Measurements from ENCODE around the gene GUCA2A. TPM values are rescaled to one million over a fixed set of nuclear protein-coding genes. Genes with fewer than 3 reads are reported as not detected.
A peak's percentile ranks its signal among the peaks of the same experiment; 100 is the strongest.

The GUCA2A gene
- total RNA-seq, 1 experiment from 2014 or later: not detected

DNA sequence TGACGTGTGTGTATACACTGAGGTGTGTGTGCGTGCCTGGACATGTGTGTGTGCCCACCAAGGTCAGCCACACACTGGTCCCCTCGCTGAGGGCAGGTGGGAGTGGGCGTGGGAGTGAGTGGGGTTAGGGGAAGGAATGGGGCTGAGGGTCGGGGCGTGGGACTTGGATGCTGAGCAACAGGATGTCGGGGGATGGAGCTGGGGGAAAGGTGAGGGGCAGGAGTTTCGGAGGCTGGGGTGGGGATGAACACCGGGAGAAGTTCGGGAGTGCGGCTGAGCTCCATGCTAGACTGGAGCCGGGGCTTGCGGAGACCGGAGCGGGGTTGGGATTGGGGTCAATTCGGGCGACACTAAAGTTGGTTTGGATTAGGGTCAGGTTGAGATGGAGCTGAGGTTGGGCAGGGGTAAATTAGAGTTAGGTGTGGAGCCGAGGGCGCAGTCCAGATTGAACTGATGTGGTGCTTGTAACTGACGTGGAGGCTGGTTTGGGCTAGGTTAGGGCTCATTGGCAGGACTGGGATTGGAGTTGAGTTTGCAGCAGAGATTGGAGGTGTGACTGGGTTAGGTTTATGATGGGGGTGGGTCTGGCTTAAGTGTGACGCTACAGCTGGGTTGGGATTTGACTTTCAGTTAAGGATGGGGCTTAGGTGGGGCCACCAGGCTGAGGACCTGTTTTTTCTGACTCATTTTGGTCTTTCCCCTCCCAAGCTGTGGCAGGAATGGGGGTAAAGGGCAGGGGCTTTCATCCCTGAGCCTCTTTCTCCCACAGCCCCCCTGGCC is 3.3 kb upstream of the GUCA2A start:
- ChIA-PET CTCF (no interaction called here), POLR2A (no interaction called here)
- no peaks in the 10 kb centered on the region for H3K9me3 ChIP-seq (ENCODE audit: control insufficient read depth, insufficient read depth, low read depth, low read length)
- TF ChIP-seq, protein P1, sequence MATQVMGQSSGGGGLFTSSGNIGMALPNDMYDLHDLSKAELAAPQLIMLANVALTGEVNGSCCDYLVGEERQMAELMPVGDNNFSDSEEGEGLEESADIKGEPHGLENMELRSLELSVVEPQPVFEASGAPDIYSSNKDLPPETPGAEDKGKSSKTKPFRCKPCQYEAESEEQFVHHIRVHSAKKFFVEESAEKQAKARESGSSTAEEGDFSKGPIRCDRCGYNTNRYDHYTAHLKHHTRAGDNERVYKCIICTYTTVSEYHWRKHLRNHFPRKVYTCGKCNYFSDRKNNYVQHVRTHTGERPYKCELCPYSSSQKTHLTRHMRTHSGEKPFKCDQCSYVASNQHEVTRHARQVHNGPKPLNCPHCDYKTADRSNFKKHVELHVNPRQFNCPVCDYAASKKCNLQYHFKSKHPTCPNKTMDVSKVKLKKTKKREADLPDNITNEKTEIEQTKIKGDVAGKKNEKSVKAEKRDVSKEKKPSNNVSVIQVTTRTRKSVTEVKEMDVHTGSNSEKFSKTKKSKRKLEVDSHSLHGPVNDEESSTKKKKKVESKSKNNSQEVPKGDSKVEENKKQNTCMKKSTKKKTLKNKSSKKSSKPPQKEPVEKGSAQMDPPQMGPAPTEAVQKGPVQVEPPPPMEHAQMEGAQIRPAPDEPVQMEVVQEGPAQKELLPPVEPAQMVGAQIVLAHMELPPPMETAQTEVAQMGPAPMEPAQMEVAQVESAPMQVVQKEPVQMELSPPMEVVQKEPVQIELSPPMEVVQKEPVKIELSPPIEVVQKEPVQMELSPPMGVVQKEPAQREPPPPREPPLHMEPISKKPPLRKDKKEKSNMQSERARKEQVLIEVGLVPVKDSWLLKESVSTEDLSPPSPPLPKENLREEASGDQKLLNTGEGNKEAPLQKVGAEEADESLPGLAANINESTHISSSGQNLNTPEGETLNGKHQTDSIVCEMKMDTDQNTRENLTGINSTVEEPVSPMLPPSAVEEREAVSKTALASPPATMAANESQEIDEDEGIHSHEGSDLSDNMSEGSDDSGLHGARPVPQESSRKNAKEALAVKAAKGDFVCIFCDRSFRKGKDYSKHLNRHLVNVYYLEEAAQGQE (IDR thresholded peaks at IDR 0.05; ENCODE audit: insufficient read depth in 1 of 2, low read depth in 2 of 2, low read length in 1 of 2): no peak
- TF ChIP-seq, protein P2, sequence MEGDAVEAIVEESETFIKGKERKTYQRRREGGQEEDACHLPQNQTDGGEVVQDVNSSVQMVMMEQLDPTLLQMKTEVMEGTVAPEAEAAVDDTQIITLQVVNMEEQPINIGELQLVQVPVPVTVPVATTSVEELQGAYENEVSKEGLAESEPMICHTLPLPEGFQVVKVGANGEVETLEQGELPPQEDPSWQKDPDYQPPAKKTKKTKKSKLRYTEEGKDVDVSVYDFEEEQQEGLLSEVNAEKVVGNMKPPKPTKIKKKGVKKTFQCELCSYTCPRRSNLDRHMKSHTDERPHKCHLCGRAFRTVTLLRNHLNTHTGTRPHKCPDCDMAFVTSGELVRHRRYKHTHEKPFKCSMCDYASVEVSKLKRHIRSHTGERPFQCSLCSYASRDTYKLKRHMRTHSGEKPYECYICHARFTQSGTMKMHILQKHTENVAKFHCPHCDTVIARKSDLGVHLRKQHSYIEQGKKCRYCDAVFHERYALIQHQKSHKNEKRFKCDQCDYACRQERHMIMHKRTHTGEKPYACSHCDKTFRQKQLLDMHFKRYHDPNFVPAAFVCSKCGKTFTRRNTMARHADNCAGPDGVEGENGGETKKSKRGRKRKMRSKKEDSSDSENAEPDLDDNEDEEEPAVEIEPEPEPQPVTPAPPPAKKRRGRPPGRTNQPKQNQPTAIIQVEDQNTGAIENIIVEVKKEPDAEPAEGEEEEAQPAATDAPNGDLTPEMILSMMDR (IDR thresholded peaks at IDR 0.05): no peak
- TF ChIP-seq TCF7L2 (IDR thresholded peaks at IDR 0.05; ENCODE audit: low read depth, low read length) (no peak), SIN3A (IDR thresholded peaks at IDR 0.05; ENCODE audit: borderline replicate concordance, insufficient read depth, low read depth, low read length) (no peak), POLR2AphosphoS5 (IDR thresholded peaks at IDR 0.05; ENCODE audit: low read depth, low read length) (no peak)
- no TSS peak for BruUV-seq (replicated peaks)
- ATAC-seq (peak; percentile 43), DNase-seq (ENCODE audit: low read depth, low spot score) (no peak)
- H3K36me3 ChIP-seq (ENCODE audit: control insufficient read depth, insufficient read depth, low read length): no peaks in the 10 kb centered on the region
- no peaks in the 10 kb centered on the region for H3K27me3 ChIP-seq (ENCODE audit: control insufficient read depth, insufficient read depth, low read length)
- H3K4me3 ChIP-seq (ENCODE audit: low read depth in 2 of 2, low read length in 2 of 2): no peak overlapping the region
- no peak overlapping the region for H3K27ac ChIP-seq (ENCODE audit: low read length)
- intact Hi-C loops (cut with micrococcal nuclease; ENCODE audit: unreplicated experiment): no loop called here
- in situ Hi-C loops (cut with HindIII; ENCODE audit: low pct_unique_long_range_greater_than_20kb, low sequenced_read_pairs): no loop called here
- H3K4me1 ChIP-seq (ENCODE audit: control insufficient read depth, insufficient read depth, low read length): no peaks in the 10 kb centered on the region

DNA sequence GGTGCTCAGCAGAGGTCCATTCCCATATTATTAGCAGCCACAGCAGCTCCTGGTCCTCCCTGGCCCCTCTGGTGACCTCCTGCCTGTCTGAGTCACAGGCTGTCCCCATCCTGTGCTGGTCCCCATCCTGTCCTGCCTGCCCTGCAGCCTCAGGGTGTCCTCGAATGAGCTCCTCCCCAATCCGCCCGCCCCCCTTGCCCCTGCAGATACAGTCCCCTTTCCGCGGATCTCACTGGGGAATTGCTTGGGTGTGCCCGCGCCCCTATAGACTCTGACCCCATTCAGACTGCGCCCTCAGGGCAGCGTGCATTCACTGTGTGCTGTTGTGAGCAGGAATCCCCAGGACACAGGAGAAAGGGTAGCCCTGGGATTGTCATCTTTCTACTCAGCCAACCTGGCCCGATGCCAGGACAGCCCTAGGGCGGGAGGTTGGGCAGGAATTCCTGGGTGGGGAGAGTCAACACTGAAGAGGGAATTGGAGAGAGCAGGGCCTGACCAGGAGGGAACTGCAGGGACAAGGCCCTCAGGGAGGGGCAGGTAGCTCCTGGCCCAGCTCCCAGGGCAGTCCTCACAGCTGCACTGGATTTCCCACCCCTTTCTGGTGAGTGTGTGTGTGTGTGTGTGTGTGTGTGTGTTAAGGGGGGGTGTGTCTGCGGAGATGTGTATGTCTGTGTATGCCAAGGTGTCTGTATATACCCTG is 1.1 kb upstream of the GUCA2A start:
- DNase-seq (ENCODE audit: low read depth, low spot score): no peak
- ChIA-PET CTCF (no interaction called here), POLR2A (no interaction called here)
- TF ChIP-seq TCF7L2 (IDR thresholded peaks at IDR 0.05; ENCODE audit: low read depth, low read length): no peak
- TF ChIP-seq SIN3A (IDR thresholded peaks at IDR 0.05; ENCODE audit: borderline replicate concordance, insufficient read depth, low read depth, low read length): no peak
- no peak for TF ChIP-seq POLR2AphosphoS5 (IDR thresholded peaks at IDR 0.05; ENCODE audit: low read depth, low read length)
- TF ChIP-seq, protein P2 (IDR thresholded peaks at IDR 0.05): no peak
- TF ChIP-seq, protein P1 (IDR thresholded peaks at IDR 0.05; ENCODE audit: insufficient read depth in 1 of 2, low read depth in 2 of 2, low read length in 1 of 2): no peak
- no peaks in the 10 kb centered on the region for H3K27me3 ChIP-seq (ENCODE audit: control insufficient read depth, insufficient read depth, low read length)
- no peak overlapping the region for H3K27ac ChIP-seq (ENCODE audit: low read length)
- intact Hi-C loops (cut with micrococcal nuclease; ENCODE audit: unreplicated experiment): no loop called here
- no peaks in the 10 kb centered on the region for H3K4me1 ChIP-seq (ENCODE audit: control insufficient read depth, insufficient read depth, low read length)
- ATAC-seq: peak; percentile 43
- no peaks in the 10 kb centered on the region for H3K36me3 ChIP-seq (ENCODE audit: control insufficient read depth, insufficient read depth, low read length)
- H3K4me3 ChIP-seq (ENCODE audit: low read depth in 2 of 2, low read length in 2 of 2): no peak overlapping the region
- no TSS peak for BruUV-seq (replicated peaks)
- peaks cover 2% of the 10 kb centered on the region; the same call in 1 of the 2 replicates for H3K9me3 ChIP-seq (ENCODE audit: control insufficient read depth, insufficient read depth, low read depth, low read length)
- in situ Hi-C loops (cut with HindIII; ENCODE audit: low pct_unique_long_range_greater_than_20kb, low sequenced_read_pairs): no loop called here

Data from Panc1 (cell line).